Gastroesophageal sphincter (tissue), 4 donors: ENCODE results near the gene CADPS2. TPM values are rescaled to one million over a fixed set of nuclear protein-coding genes. Genes with fewer than 3 reads are reported as not detected.

Experiments used
- ATAC-seq: fragments of 150-250 bp; one replicate; pipeline ENCODE4 v1.9.1; 2016; ENCODE audit warnings: mild to moderate bottlenecking, moderate library complexity
- H3K27ac ChIP-seq, 4 donors: fragments of 200-600 bp; sonication (generic) in 3 of 4; 1 replicate in 3 of 4; 2 replicates in 1 of 4; pipeline ENCODE4 v1.5.1; 2016 to 2019
- H3K27me3 ChIP-seq: fragments of 200-600 bp; sonication (generic); one replicate; pipeline ENCODE4 v1.5.1; 2019
- H3K36me3 ChIP-seq, 2 donors: fragments of 200-600 bp; sonication (generic); one replicate each; pipeline ENCODE4 v1.5.1; 2019; ENCODE audit warnings: control low read depth in 1 of 2
- H3K4me1 ChIP-seq, 3 donors: fragments of 200-600 bp; sonication (generic); 1 replicate in 2 of 3; 2 replicates in 1 of 3; pipeline ENCODE4 v1.5.1; 2016 to 2019; ENCODE audit warnings: control low read depth in 2 of 3
- H3K4me3 ChIP-seq, 2 donors: fragments of 200-600 bp; sonication (generic); one replicate each; pipeline ENCODE4 v1.5.1; 2019; ENCODE audit warnings: mild to moderate bottlenecking in 1 of 2, moderate library complexity in 1 of 2
- H3K9me3 ChIP-seq, 3 donors: fragments of 200-600 bp; sonication (generic); one replicate each; pipeline ENCODE4 v1.5.1; 2017 to 2019; ENCODE audit warnings: control low read depth in 2 of 3
- EP300 ChIP-seq: sonication (generic); formaldehyde crosslinking; IDR thresholded peaks from one replicate; pipeline ENCODE4 v1.6.1; 2017; ENCODE audit warnings: antibody characterized with exemption, mild to moderate bottlenecking
- POLR2A ChIP-seq, 2 donors: fragments of 450-650 bp; IDR thresholded peaks; one replicate each; pipeline ENCODE4 v1.6.1; 2017; ENCODE audit warnings: antibody characterized with exemption in 2 of 2, mild to moderate bottlenecking in 2 of 2, moderate library complexity in 1 of 2
- POLR2AphosphoS5 ChIP-seq: sonication (generic); formaldehyde crosslinking; IDR thresholded peaks from one replicate; pipeline ENCODE4 v1.6.1; 2017; ENCODE audit warnings: antibody characterized with exemption
- WGBS, 2 donors: methylation state at CpG; one replicate each; pipeline ENCODE4 v1.1.5; 2018; ENCODE audit warnings: low coverage in 1 of 2; 5-methylcytosine and 5-hydroxymethylcytosine counted together
- total RNA-seq, 4 donors: library from RNA; depleted of rRNA; stranded (reverse); fragments of >200 nt; gene quantifications; one replicate each; pipeline ENCODE4 v1.1.0, GENCODE V29; 2016
- TF ChIP-seq, protein P1 (sequence below), 4 experiments: fragments of 200-600 bp in 2 of 4; fragments of 450-650 bp in 2 of 4; sonication (generic) in 1 of 4; IDR thresholded peaks; one replicate each; pipeline ENCODE4 v1.5.1; 2017 to 2019; ENCODE audit warnings: antibody characterized with exemption in 4 of 4, mild to moderate bottlenecking in 2 of 4, moderate library complexity in 2 of 4

CADPS2 gene
- total RNA-seq, 4 donors from 2014 or later = 20.3 to 205 (median 138) TPM

DNA sequence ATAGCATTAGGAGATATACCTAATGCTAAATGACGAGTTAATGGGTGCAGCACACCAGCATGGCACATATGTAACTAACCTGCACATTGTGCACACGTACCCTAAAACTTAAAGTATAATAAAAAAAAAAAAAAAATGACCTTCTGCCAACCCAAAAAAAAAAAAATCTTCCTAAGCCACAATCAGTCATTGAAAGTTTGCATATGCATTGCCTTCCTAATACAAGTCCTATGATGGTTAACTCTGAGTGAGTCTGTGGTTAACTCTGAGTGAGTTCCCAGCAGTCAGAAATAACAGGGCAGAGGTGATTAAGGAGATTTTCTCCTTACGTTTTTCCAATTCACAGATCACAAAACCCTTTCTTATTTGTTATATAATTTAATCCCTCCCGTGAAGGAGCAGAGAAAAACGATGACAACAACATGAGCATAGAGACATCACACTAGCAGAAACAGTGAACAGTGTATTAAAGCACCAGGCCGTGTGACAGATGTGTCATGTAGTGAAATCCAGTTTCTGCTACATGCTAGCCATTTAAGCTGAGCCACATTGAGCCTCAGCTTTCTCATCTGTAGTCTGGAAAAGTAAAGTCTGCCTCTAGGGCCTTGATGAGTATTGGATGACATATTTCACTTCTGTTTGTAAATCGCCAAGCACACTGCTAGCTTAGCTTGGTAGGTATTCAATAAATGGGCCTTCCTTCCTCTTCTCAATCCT is 176.2 kb downstream of the CADPS2 start:
- WGBS, 2 donors = 83 to 84% methylated on average over 5 to 7 of the region's 7 CpGs
- no peak overlapping the region for H3K27ac ChIP-seq
- H3K36me3 ChIP-seq = no peaks in the 10 kb centered on the region
- H3K4me3 ChIP-seq = no peak overlapping the region
- H3K27me3 ChIP-seq = no peaks in the 10 kb centered on the region
- TF ChIP-seq EP300 = no peak
- TF ChIP-seq, protein P1, sequence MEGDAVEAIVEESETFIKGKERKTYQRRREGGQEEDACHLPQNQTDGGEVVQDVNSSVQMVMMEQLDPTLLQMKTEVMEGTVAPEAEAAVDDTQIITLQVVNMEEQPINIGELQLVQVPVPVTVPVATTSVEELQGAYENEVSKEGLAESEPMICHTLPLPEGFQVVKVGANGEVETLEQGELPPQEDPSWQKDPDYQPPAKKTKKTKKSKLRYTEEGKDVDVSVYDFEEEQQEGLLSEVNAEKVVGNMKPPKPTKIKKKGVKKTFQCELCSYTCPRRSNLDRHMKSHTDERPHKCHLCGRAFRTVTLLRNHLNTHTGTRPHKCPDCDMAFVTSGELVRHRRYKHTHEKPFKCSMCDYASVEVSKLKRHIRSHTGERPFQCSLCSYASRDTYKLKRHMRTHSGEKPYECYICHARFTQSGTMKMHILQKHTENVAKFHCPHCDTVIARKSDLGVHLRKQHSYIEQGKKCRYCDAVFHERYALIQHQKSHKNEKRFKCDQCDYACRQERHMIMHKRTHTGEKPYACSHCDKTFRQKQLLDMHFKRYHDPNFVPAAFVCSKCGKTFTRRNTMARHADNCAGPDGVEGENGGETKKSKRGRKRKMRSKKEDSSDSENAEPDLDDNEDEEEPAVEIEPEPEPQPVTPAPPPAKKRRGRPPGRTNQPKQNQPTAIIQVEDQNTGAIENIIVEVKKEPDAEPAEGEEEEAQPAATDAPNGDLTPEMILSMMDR (IDR thresholded peaks at IDR 0.05) = no peak
- no peaks in the 10 kb centered on the region for H3K4me1 ChIP-seq
- H3K9me3 ChIP-seq = no peaks in the 10 kb centered on the region
- no peak for ATAC-seq

- H3K9me3 ChIP-seq = no peaks in the 10 kb centered on the region
- H3K27me3 ChIP-seq = no peaks in the 10 kb centered on the region
- 66 to 81% methylated on average over 2 of the region's 2 CpGs for WGBS, 2 donors
- H3K36me3 ChIP-seq = no peaks in the 10 kb centered on the region
- ATAC-seq = no peak
- H3K4me1 ChIP-seq = no peaks in the 10 kb centered on the region
- H3K4me3 ChIP-seq = no peak overlapping the region
- TF ChIP-seq POLR2A (IDR thresholded peaks at IDR 0.05) (no peak), POLR2AphosphoS5 (no peak), EP300 (no peak)
- TF ChIP-seq, protein P1 (IDR thresholded peaks at IDR 0.05) = no peak
- no peak overlapping the region for H3K27ac ChIP-seq
Observed at GRCh38 chr7:122706836-122707235, 179.4 kb downstream of the CADPS2 start.

GRCh38 chr7:122702872-122703510 is 183.3 kb downstream of the CADPS2 start, which contains the start of gene RNF148:
Gene RNF148 (minus strand): TSS chr7:122702922. CDS start chr7:122702750, 172 bp downstream.
- Histone ChIP-seq H3K27me3 (no peaks in the 10 kb centered on the region), H3K4me1 (no peaks in the 10 kb centered on the region), H3K9me3 (no peaks in the 10 kb centered on the region), H3K36me3 (no peaks in the 10 kb centered on the region), H3K4me3 (no peak within 1 kb of the TSS), H3K27ac (no peak within 1 kb of the TSS)
- TF ChIP-seq, protein P1 (IDR thresholded peaks at IDR 0.05) = no peak
- TF ChIP-seq POLR2A (IDR thresholded peaks at IDR 0.05) (no peak), EP300 (no peak), POLR2AphosphoS5 (no peak)
- ATAC-seq = no peak
- 67 to 80% methylated on average over 1 of the region's 1 CpG for WGBS, 2 donors

- TF ChIP-seq POLR2AphosphoS5 (no peak), POLR2A (IDR thresholded peaks at IDR 0.05) (no peak), EP300 (no peak)
- TF ChIP-seq, protein P1 (IDR thresholded peaks at IDR 0.05) = no peak
- no peaks in the 10 kb centered on the region for H3K36me3 ChIP-seq
- H3K4me1 ChIP-seq = no peaks in the 10 kb centered on the region
- no peaks in the 10 kb centered on the region for H3K9me3 ChIP-seq
- H3K27ac ChIP-seq = no peak within 1 kb of the TSS
- no peaks in the 10 kb centered on the region for H3K27me3 ChIP-seq
- no peak within 1 kb of the TSS for H3K4me3 ChIP-seq
- ATAC-seq = no peak
Observed at GRCh38 chr7:122699017-122699416, 187.2 kb downstream of the CADPS2 start, which contains the start of gene RNF133. Gene RNF133 (minus strand): TSS chr7:122699117. CDS start chr7:122698918, 199 bp downstream.

DNA sequence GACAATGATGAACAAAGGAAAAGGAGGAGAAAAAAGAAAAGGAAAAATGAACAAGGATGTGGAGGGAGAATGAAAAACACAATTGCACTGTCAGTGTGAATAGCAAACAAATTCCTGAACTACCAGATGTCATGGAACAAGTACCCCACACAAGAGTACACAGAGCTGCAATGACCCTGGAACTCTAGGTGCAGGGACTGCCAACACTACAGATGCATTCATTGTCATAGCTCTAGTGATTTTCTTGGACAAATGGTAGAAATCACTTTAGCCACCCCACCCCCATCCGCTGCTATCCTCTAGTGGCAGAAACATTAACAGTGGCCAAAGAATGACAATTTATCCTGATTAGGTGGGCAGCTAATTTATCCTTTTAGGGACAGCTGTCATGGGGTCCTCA is 190.4 kb downstream of the CADPS2 start:
- WGBS, 2 donors = 67 to 75% methylated on average over 1 of the region's 1 CpG
- H3K4me3 ChIP-seq = no peak overlapping the region
- ATAC-seq = no peak
- TF ChIP-seq POLR2AphosphoS5 = no peak
- TF ChIP-seq EP300 = no peak
- TF ChIP-seq POLR2A (IDR thresholded peaks at IDR 0.05) = no peak
- TF ChIP-seq, protein P1 (IDR thresholded peaks at IDR 0.05) = no peak
- H3K4me1 ChIP-seq = no peaks in the 10 kb centered on the region
- no peaks in the 10 kb centered on the region for H3K27me3 ChIP-seq
- no peak overlapping the region for H3K27ac ChIP-seq
- no peaks in the 10 kb centered on the region for H3K36me3 ChIP-seq
- no peaks in the 10 kb centered on the region for H3K9me3 ChIP-seq
